ENCODE results near the gene ACSM3.

- TF ChIP-seq CTCF (IDR thresholded peaks at IDR 0.05) (no peak), POLR2A (IDR thresholded peaks at IDR 0.05) (no peak)
Measured at GRCh38 chr16:20782470-20782869, 18.7 kb downstream of the ACSM3 start.

Measured in right lobe of liver (tissue), 4 donors.